Measurements from ENCODE around the gene CYP1B1.

Gene CYP1B1

DNA sequence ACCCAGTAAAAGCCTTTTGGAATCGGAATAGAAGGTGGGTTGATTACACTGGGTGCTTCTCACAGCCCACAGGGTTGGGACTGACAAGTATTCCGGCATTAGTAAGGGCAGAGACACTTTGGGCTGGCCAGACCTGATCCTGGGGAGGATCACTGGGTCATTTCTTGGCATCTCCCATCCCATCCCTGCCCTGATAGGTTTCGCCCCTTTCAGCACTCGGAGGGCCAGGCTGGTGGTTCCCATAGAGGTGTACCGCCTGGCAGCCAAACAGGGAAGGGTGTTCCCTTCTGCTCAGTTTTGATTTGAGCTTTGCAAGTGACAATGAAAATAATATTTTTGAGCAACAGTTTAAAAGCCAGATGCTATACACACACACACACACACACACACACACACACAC is 37.3 kb downstream of the CYP1B1 start:
- H3K4me3 ChIP-seq (replicated peaks; ENCODE audit: low read depth, low read length): no peak overlapping the region
- TF ChIP-seq, protein P1, sequence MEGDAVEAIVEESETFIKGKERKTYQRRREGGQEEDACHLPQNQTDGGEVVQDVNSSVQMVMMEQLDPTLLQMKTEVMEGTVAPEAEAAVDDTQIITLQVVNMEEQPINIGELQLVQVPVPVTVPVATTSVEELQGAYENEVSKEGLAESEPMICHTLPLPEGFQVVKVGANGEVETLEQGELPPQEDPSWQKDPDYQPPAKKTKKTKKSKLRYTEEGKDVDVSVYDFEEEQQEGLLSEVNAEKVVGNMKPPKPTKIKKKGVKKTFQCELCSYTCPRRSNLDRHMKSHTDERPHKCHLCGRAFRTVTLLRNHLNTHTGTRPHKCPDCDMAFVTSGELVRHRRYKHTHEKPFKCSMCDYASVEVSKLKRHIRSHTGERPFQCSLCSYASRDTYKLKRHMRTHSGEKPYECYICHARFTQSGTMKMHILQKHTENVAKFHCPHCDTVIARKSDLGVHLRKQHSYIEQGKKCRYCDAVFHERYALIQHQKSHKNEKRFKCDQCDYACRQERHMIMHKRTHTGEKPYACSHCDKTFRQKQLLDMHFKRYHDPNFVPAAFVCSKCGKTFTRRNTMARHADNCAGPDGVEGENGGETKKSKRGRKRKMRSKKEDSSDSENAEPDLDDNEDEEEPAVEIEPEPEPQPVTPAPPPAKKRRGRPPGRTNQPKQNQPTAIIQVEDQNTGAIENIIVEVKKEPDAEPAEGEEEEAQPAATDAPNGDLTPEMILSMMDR (IDR thresholded peaks at IDR 0.05; ENCODE audit: low read depth, low read length, missing control alignments): no peak
- no peak for DNase-seq (ENCODE audit: extremely low read depth, low read depth)

DNA sequence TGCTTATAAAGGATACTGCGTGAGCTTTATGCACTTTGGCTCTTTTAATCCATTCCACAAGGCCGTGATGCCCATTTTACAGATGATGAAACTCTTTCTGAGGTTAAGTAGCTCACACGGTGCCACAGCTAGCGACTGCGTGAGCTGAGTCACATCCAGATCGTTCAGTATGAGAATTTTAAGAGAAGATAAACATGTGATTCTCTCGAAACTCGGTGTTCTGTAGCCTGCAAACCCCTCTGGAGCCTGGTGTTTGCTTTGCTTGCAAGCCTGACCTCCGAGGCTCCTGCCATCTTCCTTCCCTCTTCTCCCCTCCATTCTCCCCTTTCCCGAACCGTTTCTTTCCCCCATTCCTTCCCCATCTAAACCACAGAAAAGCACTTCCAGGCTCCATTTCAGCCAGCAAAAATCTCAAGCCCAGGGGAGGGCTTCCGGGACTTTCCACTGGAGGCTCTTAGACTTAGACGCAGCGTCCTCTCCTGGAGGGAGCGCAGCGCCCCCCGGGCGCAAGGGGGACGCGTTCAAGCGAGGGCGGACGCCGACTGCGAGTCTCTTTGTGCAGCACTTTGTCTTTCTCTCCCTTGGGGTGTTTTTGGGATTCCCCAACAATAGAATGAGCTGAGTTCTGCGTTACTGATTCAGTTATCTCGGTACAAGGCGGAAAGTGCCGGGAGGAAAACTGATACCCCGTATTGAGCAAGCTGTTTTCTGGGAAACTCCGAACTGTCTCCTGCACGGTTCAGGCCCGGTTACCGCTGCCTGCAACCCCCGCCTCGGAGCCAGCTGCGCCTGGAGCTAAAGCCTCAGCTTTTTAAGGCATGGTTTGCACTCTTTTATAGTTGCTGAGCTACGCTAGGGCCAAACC is 38.0 kb downstream of the CYP1B1 start:
- DNase-seq (ENCODE audit: extremely low read depth, low read depth): no peak
- TF ChIP-seq, protein P1 (IDR thresholded peaks at IDR 0.05; ENCODE audit: low read depth, low read length, missing control alignments): peak; percentile 37
- H3K4me3 ChIP-seq (replicated peaks; ENCODE audit: low read depth, low read length): peak overlapping the region; percentile 16

DNA sequence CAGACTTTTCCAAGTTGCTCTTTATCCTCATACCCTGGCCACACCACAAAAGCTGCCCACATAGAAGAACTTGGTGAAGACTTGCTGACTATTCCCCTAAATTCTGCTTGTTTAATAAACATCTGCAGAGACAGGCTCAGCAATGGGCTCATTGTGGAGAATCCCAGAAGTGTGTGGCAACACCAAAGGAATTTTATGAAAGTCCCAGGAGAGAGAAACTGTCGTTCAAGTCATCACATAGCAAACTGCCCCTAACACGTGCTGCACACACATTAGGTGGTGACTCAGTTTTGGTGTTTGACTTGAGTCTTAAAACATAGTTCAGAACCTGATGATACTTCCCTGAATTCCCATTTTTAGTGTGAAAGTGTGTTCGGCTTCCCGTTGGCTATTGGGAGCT is 38.6 kb downstream of the CYP1B1 start:
- H3K4me3 ChIP-seq (replicated peaks; ENCODE audit: low read depth, low read length): no peak overlapping the region
- no peak for DNase-seq (ENCODE audit: extremely low read depth, low read depth)
- TF ChIP-seq, protein P1 (IDR thresholded peaks at IDR 0.05; ENCODE audit: low read depth, low read length, missing control alignments): no peak

DNA sequence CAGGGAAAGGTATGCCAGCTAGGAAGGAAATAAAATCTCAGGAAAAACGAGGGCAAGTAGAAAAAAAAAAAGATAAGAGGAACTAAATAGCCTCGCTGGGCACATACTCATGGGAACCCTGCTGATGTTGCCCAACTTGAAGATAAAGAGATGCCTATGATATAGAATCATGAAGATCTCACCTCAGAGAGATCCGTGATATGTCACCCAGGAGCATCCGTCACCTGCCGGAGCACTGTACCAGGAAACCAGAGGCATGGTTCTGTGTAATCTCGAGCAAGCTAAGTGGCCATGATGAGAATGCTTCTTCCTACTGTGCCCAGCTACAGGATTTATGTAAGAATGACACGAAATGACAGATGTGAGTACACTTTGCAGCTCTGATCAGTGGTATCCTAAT is 40.0 kb downstream of the CYP1B1 start:
- TF ChIP-seq, protein P1 (IDR thresholded peaks at IDR 0.05; ENCODE audit: low read depth, low read length, missing control alignments): no peak
- no peak overlapping the region for H3K4me3 ChIP-seq (replicated peaks; ENCODE audit: low read depth, low read length)
- no peak for DNase-seq (ENCODE audit: extremely low read depth, low read depth)

DNA sequence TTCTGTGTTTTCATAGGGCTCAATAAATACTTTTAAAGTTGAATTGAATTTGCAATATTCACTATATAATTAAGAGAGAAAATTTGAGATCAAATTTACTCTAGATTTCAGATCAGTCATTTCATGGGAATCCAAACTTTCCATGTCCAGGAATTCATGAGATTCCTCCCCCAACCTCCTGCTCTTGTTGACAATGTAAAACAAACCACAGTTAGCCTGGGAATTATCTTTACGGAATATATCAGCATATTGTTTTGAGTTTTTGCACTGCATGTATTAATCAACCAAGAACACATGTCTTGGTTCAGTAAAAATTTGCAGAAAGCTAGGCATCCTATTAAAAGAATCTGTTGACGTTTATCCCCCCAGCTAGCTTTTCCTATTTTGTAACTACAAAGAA is 42.3 kb downstream of the CYP1B1 start:
- TF ChIP-seq, protein P1 (IDR thresholded peaks at IDR 0.05; ENCODE audit: low read depth, low read length, missing control alignments): no peak
- H3K4me3 ChIP-seq (replicated peaks; ENCODE audit: low read depth, low read length): no peak overlapping the region
- DNase-seq (ENCODE audit: extremely low read depth, low read depth): no peak

DNA sequence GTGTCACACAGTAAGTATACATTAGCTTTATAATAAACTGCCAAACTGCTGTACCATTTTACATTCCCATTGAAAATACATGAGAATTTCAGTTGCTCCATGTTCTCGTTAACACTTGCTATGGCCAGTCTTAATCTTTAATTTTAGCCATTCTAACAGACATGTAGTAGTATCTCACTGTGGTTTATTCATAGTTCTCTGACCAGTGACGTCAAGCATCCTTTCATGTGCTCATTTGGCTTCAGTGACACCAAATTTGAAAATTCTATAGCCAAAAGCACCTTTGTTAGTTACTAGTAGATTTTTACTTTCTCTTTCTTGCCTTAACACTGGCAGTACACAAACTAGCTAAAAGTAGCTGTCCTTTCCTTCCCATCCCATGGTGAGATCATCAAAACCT is 43.0 kb downstream of the CYP1B1 start:
- no peak overlapping the region for H3K4me3 ChIP-seq (replicated peaks; ENCODE audit: low read depth, low read length)
- TF ChIP-seq, protein P1 (IDR thresholded peaks at IDR 0.05; ENCODE audit: low read depth, low read length, missing control alignments): no peak

More for the DNA sequence above, 43.0 kb downstream of the CYP1B1 start:
- DNase-seq (ENCODE audit: extremely low read depth, low read depth): no peak
